Stimulated activated CD4-positive, alpha-beta T cell treated with anti-CD3 and anti-CD28 coated beads, Interleukin-4, amount 100 ng/mL, for 24 hours (primary cell): Measurements from ENCODE around the gene TENM4.

Source experiments
- DNase-seq: peaks from one replicate; pipeline ENCODE4 v3.0.0-alpha.2; 2020

TENM4 gene

GRCh38 chr11:79336797-79337517 is 103.9 kb downstream of the TENM4 start:
- DNase-seq, result no peak

- DNase-seq, result no peak
Measured at GRCh38 chr11:79335681-79336080, 105.1 kb downstream of the TENM4 start.

GRCh38 chr11:79333355-79333754 is 107.5 kb downstream of the TENM4 start:
- DNase-seq, result no peak

GRCh38 chr11:79332017-79332416 is 108.8 kb downstream of the TENM4 start:
- no peak for DNase-seq

GRCh38 chr11:79331203-79331901 is 109.5 kb downstream of the TENM4 start:
- DNase-seq, result no peak

GRCh38 chr11:79330651-79331050 is 110.2 kb downstream of the TENM4 start:
- no peak for DNase-seq

GRCh38 chr11:79329561-79329960 is 111.3 kb downstream of the TENM4 start:
- DNase-seq, result no peak

- DNase-seq, result no peak
Measured at GRCh38 chr11:79328402-79328801, 112.4 kb downstream of the TENM4 start.

- DNase-seq, result no peak
Measured at GRCh38 chr11:79325851-79326250, 115.0 kb downstream of the TENM4 start.

GRCh38 chr11:79321263-79321662 is 119.6 kb downstream of the TENM4 start:
- no peak for DNase-seq

- DNase-seq, result no peak
Measured at GRCh38 chr11:79314906-79315689, 125.7 kb downstream of the TENM4 start.

GRCh38 chr11:79313530-79313913 is 127.3 kb downstream of the TENM4 start:
- no peak for DNase-seq

- no peak for DNase-seq
Measured at GRCh38 chr11:79312617-79313529, 128.0 kb downstream of the TENM4 start.

GRCh38 chr11:79311461-79311860 is 129.4 kb downstream of the TENM4 start:
- no peak for DNase-seq

- no peak for DNase-seq
Measured at GRCh38 chr11:79309407-79309806, 131.4 kb downstream of the TENM4 start.

GRCh38 chr11:79308429-79308828 is 132.4 kb downstream of the TENM4 start:
- no peak for DNase-seq

- DNase-seq, result no peak
Measured at GRCh38 chr11:79304599-79305212, 136.1 kb downstream of the TENM4 start.

GRCh38 chr11:79296141-79296540 is 144.7 kb downstream of the TENM4 start:
- DNase-seq, result no peak

GRCh38 chr11:79294845-79295731 is 145.7 kb downstream of the TENM4 start:
- no peak for DNase-seq

GRCh38 chr11:79291948-79292347 is 148.9 kb downstream of the TENM4 start:
- no peak for DNase-seq

- DNase-seq, result no peak
Measured at GRCh38 chr11:79290761-79291160, 150.1 kb downstream of the TENM4 start.
